HFF-Myc (cell line): ENCODE data around the gene HEATR5A.

Experiments used
- DNase-seq: peaks from one replicate; pipeline ENCODE4 v3.0.0-alpha.2; 2011; ENCODE audit warnings: low read depth; ENCODE audit errors: extremely low read depth
- H3K4me3 ChIP-seq: replicated peaks from 2 replicates; pipeline ENCODE4 v1.5.1; 2011; ENCODE audit warnings: low read depth, mild to moderate bottlenecking, control low read depth, low read length
- CTCF ChIP-seq: IDR thresholded peaks from 2 replicates; pipeline ENCODE4 v1.5.1; 2012; ENCODE audit warnings: mild to moderate bottlenecking, low read depth, low read length, control low read depth; ENCODE audit errors: missing control alignments

HEATR5A gene

DNA sequence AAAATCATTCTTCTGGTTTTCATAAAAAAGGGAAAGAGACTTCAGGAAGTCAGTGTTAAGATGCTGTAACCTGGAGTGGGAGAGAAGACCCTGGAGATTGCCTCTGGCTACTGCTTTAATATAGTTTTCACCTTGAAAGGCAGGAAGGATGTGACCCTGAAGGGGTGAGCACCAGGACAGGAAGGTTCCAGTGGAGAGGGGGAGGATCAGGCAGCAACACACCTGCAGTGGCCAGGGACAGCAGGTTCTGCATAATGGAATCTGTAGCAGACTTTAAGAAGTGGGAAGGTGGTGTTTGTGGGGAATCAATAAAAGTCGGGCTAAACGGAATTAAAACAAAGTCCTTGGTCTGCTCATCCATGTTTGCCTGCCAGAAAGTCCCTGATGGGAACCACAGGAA is 6.3 kb upstream of the HEATR5A start:
- DNase-seq = no peak
- no peak for TF ChIP-seq CTCF
- no peak overlapping the region for H3K4me3 ChIP-seq

DNA sequence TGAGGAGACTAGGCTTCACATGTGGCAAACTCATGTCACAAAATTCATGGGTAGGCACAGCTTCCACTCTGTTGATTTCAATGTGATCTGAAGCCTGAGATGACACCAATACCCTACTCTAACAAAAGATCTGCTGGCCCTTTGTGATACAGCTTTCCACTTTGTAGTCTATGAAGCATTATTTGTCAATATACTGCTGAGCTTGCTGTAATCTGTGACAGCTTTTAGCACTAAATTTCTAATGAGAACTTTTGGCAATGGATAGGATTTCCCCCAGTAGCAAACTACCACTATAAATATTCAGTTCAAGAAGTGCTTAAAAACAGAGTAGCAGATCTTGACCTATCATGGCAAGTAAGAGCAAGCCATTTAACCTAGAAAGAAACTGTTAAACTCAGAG is 5.6 kb upstream of the HEATR5A start:
- H3K4me3 ChIP-seq = no peak overlapping the region
- DNase-seq = no peak
- TF ChIP-seq CTCF = no peak

GRCh38 chr14:31421200-31421599 is 850 bp upstream of the HEATR5A start:
- no peak for DNase-seq
- peak overlapping the region; percentile 97; the same call in 1 of the 2 replicates for H3K4me3 ChIP-seq
- TF ChIP-seq CTCF = no peak

- peak overlapping the region; percentile 97 for H3K4me3 ChIP-seq
- DNase-seq = no peak
- TF ChIP-seq CTCF = no peak
Measured at GRCh38 chr14:31419967-31420318, 407 bp downstream of the HEATR5A start.

DNA sequence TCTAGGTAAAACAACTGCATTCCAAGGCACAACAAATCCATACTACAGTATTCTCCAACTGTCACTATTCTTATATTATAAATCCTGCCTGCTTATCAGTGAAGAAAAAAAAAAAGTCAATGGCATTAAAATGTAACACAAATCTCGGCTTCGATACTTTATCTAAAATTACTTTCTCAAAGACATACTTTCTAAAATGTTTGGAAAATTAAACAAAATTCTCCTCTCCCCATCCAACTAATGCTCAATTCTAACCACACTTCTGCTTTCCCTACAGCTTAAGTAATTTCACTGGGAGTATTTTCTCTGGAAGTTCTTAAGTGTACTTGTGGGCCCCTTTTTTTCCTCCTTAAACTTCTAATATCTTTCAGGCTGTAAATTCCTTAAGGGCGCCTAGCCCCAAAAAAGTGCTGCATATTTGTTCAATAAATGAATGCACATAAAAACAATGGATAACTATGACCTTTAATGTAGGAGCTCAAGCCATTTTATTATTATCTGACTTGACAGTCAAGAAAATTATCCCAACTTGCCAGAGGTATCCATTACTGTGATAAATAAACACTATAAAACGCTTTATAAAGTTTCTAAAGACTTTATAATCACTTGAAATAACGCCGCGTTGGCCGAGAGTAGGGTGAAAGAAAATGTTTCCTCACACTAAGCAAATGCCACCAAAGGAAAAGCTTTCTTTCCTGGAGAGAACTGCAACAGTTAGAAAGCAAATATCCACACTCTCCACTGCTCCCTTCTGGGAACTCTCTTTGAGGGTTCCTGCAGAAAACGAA is 977 bp downstream of the HEATR5A start:
- TF ChIP-seq CTCF = no peak
- DNase-seq = no peak
- H3K4me3 ChIP-seq = peak overlapping the region; percentile 97

- TF ChIP-seq CTCF = no peak
- no peak for DNase-seq
- H3K4me3 ChIP-seq = no peak overlapping the region
Measured at GRCh38 chr14:31418440-31418839, 1.9 kb downstream of the HEATR5A start.

- DNase-seq = no peak
Measured at GRCh38 chr14:31414190-31414833, 6.0 kb downstream of the HEATR5A start.

More at GRCh38 chr14:31414190-31414833, 6.0 kb downstream of the HEATR5A start:
- no peak for TF ChIP-seq CTCF
- H3K4me3 ChIP-seq = no peak overlapping the region
